Body of pancreas (tissue), 4 donors: Measurements from ENCODE around the gene SEMA7A. TPM values are rescaled to one million over a fixed set of nuclear protein-coding genes. Genes with fewer than 3 reads are reported as not detected.
"Not testable (repeated sequence)": the region's sequence is repeated elsewhere in the genome, so short reads cannot be mapped to it uniquely, and the experiment has no call there.

Experiments
- ATAC-seq: fragments of 150-250 bp; one replicate; pipeline ENCODE4 v1.9.1; 2016
- DNase-seq, 4 donors: peaks; one replicate each; pipeline ENCODE4 v3.0.0-alpha.2; 2019
- H3K27ac ChIP-seq, 4 donors: fragments of 200-600 bp; sonication (generic); 1 replicate in 3 of 4; 2 replicates in 1 of 4; pipeline versions ENCODE4 v1.5.1 to v1.6.1; 2016 to 2019; ENCODE audit warnings: mild to moderate bottlenecking in 1 of 4, mixed read lengths in 1 of 4, moderate library complexity in 1 of 4
- H3K27me3 ChIP-seq, 2 donors: fragments of 200-600 bp; sonication (generic); one replicate each; pipeline ENCODE4 v1.6.0; 2016; ENCODE audit warnings: mild to moderate bottlenecking in 1 of 2
- H3K36me3 ChIP-seq, 2 donors: fragments of 200-600 bp; sonication (generic); replicated peaks in 1 of 2; 2 replicates each; pipeline ENCODE4 v1.5.1; 2016; ENCODE audit warnings: low read depth in 2 of 2; ENCODE audit not compliant: insufficient read depth in 1 of 2
- H3K4me1 ChIP-seq: fragments of 200-600 bp; sonication (generic); one replicate; pipeline ENCODE4 v1.6.0; 2016
- H3K4me3 ChIP-seq, 2 donors: fragments of 200-600 bp; sonication (generic); 1 replicate in 1 of 2; 2 replicates in 1 of 2; pipeline ENCODE4 v1.5.1; 2016 to 2019
- H3K9me3 ChIP-seq, 3 donors: fragments of 200-600 bp; sonication (generic); 1 replicate in 2 of 3; 2 replicates in 1 of 3; pipeline ENCODE4 v1.5.1; 2016
- CTCF ChIP-seq, 7 experiments: fragments of 450-650 bp in 4 of 7; fragments of 200-600 bp in 3 of 7; sonication (generic) in 3 of 7; IDR thresholded peaks; one replicate each; pipeline ENCODE4 v1.5.1; 2016 to 2019; ENCODE audit warnings: antibody characterized with exemption in 7 of 7
- POLR2A ChIP-seq, 3 donors: fragments of 450-650 bp; IDR thresholded peaks; one replicate each; pipeline ENCODE4 v1.6.1; 2016; ENCODE audit warnings: antibody characterized with exemption in 3 of 3, mild to moderate bottlenecking in 2 of 3
- WGBS, 2 donors: methylation state at CpG; one replicate each; pipeline ENCODE4 v1.1.5; 2017; 5-methylcytosine and 5-hydroxymethylcytosine counted together
- intact Hi-C: fragments of 100-400 bp; cut with DNase I; formaldehyde crosslinking; loops from one replicate; pipeline ENCODE4 v1.15.1; 2023
- total RNA-seq, 2 donors: library from RNA; depleted of rRNA; stranded (reverse); fragments of >200 nt; gene quantifications; one replicate each; pipeline ENCODE4 v1.1.0, GENCODE V29; 2016

The SEMA7A gene, protein sequence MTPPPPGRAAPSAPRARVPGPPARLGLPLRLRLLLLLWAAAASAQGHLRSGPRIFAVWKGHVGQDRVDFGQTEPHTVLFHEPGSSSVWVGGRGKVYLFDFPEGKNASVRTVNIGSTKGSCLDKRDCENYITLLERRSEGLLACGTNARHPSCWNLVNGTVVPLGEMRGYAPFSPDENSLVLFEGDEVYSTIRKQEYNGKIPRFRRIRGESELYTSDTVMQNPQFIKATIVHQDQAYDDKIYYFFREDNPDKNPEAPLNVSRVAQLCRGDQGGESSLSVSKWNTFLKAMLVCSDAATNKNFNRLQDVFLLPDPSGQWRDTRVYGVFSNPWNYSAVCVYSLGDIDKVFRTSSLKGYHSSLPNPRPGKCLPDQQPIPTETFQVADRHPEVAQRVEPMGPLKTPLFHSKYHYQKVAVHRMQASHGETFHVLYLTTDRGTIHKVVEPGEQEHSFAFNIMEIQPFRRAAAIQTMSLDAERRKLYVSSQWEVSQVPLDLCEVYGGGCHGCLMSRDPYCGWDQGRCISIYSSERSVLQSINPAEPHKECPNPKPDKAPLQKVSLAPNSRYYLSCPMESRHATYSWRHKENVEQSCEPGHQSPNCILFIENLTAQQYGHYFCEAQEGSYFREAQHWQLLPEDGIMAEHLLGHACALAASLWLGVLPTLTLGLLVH
- under 1 TPM; 0.33 to 0.52 TPM for total RNA-seq

DNA sequence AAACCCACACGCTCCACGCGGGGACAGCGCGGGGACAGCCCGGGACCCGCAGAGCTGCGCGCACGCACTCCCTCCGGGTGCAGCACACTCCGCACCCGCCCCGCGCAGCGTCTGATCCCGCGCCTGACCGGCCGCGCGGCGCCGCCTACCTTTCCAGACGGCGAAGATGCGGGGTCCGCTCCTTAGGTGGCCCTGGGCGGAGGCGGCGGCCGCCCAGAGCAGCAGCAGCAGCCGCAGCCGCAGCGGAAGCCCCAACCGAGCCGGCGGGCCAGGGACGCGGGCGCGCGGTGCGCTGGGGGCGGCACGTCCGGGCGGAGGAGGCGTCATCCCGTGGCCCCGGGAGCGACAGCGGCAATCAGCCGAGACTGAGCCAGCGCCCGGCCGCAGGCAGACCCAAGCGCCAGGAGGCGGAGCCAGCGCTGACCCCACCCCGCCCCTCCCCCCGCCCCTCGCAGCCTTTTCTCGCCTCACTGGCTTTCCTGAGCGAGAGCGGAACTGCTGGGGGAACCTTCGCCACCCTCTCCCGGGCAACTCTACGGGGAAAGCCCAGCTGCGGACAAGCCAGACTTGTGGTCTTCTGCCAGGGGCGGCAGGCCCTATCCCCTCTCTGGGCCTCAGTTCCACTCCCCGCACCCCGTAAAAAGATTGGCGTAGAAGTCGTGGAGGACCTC is at the start of gene SEMA7A:
Gene SEMA7A (minus strand): TSS at position 367 of the 671 bp plus-strand sequence. CDS start 40 bp downstream, at position 327.
- intact Hi-C loops: no loop called here
- ATAC-seq (peak; percentile 88), DNase-seq (peak; percentile 74 to 84 (median 82))
- 5 to 20% methylated on average over 15 to 51 of the region's 75 CpGs for WGBS, 2 donors
- Histone ChIP-seq H3K27me3 (no peaks in the 10 kb centered on the region), H3K27ac (peak within 1 kb of the TSS in 3 of 4 donors; percentile 27 to 44 (median 44)), H3K4me3 (peak within 1 kb of the TSS; percentile 51 to 70), H3K9me3 (no peaks in the 10 kb centered on the region), H3K36me3 (no peaks in the 10 kb centered on the region), H3K4me1 (peaks cover 21% of the 10 kb centered on the region)
- TF ChIP-seq POLR2A (IDR thresholded peaks at IDR 0.05): peak in 2 of 3 donors; percentile 26 to 31
- TF ChIP-seq CTCF (IDR thresholded peaks at IDR 0.05): peak in 1 of 7 experiments; percentile 11

DNA sequence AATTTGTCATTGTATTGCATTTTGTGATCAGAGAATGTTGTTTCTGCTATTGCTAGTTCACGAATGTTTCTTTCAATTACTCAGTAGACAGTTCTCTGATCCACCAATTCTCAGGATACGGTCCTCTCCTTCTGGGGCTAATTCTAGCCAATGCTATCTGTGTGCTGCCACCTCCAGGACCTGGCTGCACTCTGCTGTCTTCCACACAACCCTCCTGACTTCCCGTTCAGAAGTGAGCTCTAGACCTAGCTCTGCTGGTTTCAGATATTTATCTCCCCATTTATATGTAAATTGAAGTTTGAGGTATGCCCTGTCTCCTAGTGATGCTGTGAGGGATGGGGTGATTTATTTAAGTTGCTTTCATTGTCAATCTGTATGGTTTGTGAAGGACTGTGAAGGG is 48.9 kb upstream of the SEMA7A start:
- Histone ChIP-seq H3K4me1 (no peaks in the 10 kb centered on the region), H3K36me3 (no peaks in the 10 kb centered on the region), H3K27me3 (no peaks in the 10 kb centered on the region), H3K27ac (no peak overlapping the region), H3K4me3 (no peak overlapping the region), H3K9me3 (no peaks in the 10 kb centered on the region)
- DNase-seq (no peak), ATAC-seq (no peak)
- no peak for TF ChIP-seq CTCF (IDR thresholded peaks at IDR 0.05)
- TF ChIP-seq POLR2A (IDR thresholded peaks at IDR 0.05): no peak
- intact Hi-C loops: no loop called here
- WGBS, 2 donors: 87 to 88% methylated on average over 3 of the region's 3 CpGs

GRCh38 chr15:74480364-74480763 is 46.6 kb upstream of the SEMA7A start:
- H3K4me3 ChIP-seq, intact Hi-C loops, DNase-seq, H3K27ac ChIP-seq, H3K9me3 ChIP-seq, H3K4me1 ChIP-seq, H3K27me3 ChIP-seq, H3K36me3 ChIP-seq, ATAC-seq: not testable (repeated sequence)
- WGBS, 2 donors: 97 to 98% methylated on average over 9 to 18 of the region's 27 CpGs

- H3K27ac ChIP-seq, intact Hi-C loops, H3K4me3 ChIP-seq, H3K9me3 ChIP-seq, H3K36me3 ChIP-seq, H3K4me1 ChIP-seq, DNase-seq, ATAC-seq, H3K27me3 ChIP-seq: not testable (repeated sequence)
- 85 to 97% methylated on average over 7 of the region's 7 CpGs for WGBS, 2 donors
Observed at GRCh38 chr15:74471621-74472020, 37.9 kb upstream of the SEMA7A start.

DNA sequence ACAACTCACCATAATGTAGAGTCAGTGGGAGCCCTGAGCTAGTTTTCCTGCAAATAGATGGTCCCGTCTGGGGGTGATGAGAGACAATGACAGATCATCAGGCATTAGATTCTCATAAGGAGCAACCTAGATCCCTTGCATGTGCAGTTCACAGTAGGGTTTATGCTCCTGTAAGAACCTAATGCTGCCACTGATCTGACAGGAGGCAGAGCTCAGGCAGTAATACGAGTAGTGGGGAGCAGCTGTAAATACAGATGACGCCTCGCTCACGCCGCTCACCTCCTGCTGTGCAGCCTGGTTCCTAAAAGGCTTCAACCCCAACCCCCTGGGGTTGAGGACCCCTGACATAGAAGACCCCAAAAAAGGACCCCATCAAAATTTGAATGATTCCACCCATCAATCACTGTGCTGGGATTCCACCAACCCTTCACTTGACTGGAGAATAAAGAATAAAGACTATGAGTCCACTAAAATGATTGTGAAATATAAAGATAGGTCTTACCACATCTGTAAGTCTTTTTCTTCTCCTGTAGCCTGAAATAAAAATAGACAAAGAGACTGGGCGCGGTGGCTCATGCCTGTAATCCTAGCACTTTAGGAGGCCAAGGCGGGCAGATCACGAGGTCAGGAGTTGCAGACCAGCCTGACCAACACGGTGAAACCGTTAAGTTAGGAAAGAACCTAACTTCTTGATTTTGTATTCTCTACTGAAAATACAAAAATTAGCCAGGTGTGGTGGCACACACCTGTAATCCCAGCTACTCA is 37.1 kb upstream of the SEMA7A start:
- Histone ChIP-seq H3K4me3 (no peak overlapping the region), H3K36me3 (no peaks in the 10 kb centered on the region), H3K27me3 (no peaks in the 10 kb centered on the region), H3K4me1 (no peaks in the 10 kb centered on the region), H3K9me3 (no peaks in the 10 kb centered on the region), H3K27ac (no peak overlapping the region)
- no peak for TF ChIP-seq CTCF (IDR thresholded peaks at IDR 0.05)
- no peak for TF ChIP-seq POLR2A (IDR thresholded peaks at IDR 0.05)
- no peak for ATAC-seq
- 87 to 93% methylated on average over 12 of the region's 12 CpGs for WGBS, 2 donors
- intact Hi-C loops: no loop called here
- no peak for DNase-seq
